Large intestine (tissue), 3 donors: ENCODE results near the gene STAT5A. TPM values are rescaled to one million over a fixed set of nuclear protein-coding genes. Genes with fewer than 3 reads are reported as not detected.
"Not testable (repeated sequence)": the region's sequence is repeated elsewhere in the genome, so short reads cannot be mapped to it uniquely, and the experiment has no call there.

Experiments used
- DNase-seq, 2 donors: peaks; one replicate each; pipeline versions ENCODE4 v3.0.0 to v3.0.0-alpha.2; 2013
- H3K27ac ChIP-seq: one replicate; pipeline ENCODE4 v1.5.1; 2013; ENCODE audit warnings: low read length
- H3K27me3 ChIP-seq: 2 replicates; pipeline ENCODE4 v1.6.1; 2013; ENCODE audit warnings: low read length; ENCODE audit not compliant: control insufficient read depth, insufficient read depth
- H3K36me3 ChIP-seq: 2 replicates; pipeline ENCODE4 v1.6.1; 2013; ENCODE audit warnings: low read length; ENCODE audit not compliant: control insufficient read depth, insufficient read depth
- H3K4me1 ChIP-seq: one replicate; pipeline ENCODE4 v1.6.1; 2013; ENCODE audit warnings: low read length; ENCODE audit not compliant: control insufficient read depth, insufficient read depth
- H3K4me3 ChIP-seq: one replicate; pipeline ENCODE4 v1.5.1; 2013; ENCODE audit warnings: low read length
- H3K9me3 ChIP-seq: one replicate; pipeline ENCODE4 v1.6.1; 2013; ENCODE audit warnings: mild to moderate bottlenecking, low read depth, low read length, moderate library complexity; ENCODE audit not compliant: control insufficient read depth
- WGBS: methylation state at CpG from one replicate; pipeline ENCODE4 v1.1.5; 2013; ENCODE audit warnings: low lambda C conversion rate; ENCODE audit not compliant: insufficient coverage; 5-methylcytosine and 5-hydroxymethylcytosine counted together
- polyA plus RNA-seq: library from polyadenylated mRNA; unstranded; fragments of 120-200 nt; gene quantifications from one replicate; pipeline ENCODE4 v1.2.1, GENCODE V29; 2013

STAT5A gene
- polyA plus RNA-seq, 1 donor = 14.2 TPM

- H3K27ac ChIP-seq = no peak overlapping the region
- H3K27me3 ChIP-seq = no peaks in the 10 kb centered on the region
- H3K36me3 ChIP-seq = peaks cover 49% of the 10 kb centered on the region
- H3K9me3 ChIP-seq = no peaks in the 10 kb centered on the region
- no peak for DNase-seq
- no peak overlapping the region for H3K4me3 ChIP-seq
- WGBS = 92% methylated on average over 2 of the region's 8 CpGs
- no peaks in the 10 kb centered on the region for H3K4me1 ChIP-seq
Observed at GRCh38 chr17:42346481-42346880, 58.2 kb downstream of the STAT5A start.

GRCh38 chr17:42347198-42347597 is 58.9 kb downstream of the STAT5A start:
- no peak overlapping the region for H3K27ac ChIP-seq
- peaks cover 42% of the 10 kb centered on the region for H3K36me3 ChIP-seq
- H3K9me3 ChIP-seq = no peaks in the 10 kb centered on the region
- H3K27me3 ChIP-seq = no peaks in the 10 kb centered on the region
- DNase-seq = no peak
- H3K4me3 ChIP-seq = no peak overlapping the region
- no peaks in the 10 kb centered on the region for H3K4me1 ChIP-seq

- Histone ChIP-seq H3K4me1 (no peaks in the 10 kb centered on the region), H3K4me3 (no peak overlapping the region), H3K27me3 (no peaks in the 10 kb centered on the region), H3K27ac (no peak overlapping the region), H3K9me3 (no peaks in the 10 kb centered on the region), H3K36me3 (peaks cover 38% of the 10 kb centered on the region)
- no peak for DNase-seq
- no CpG with 5 or more reads among the region's 3 CpGs for WGBS
Observed at GRCh38 chr17:42347606-42348005, 59.3 kb downstream of the STAT5A start.

- Histone ChIP-seq H3K9me3 (no peaks in the 10 kb centered on the region), H3K27ac (no peak overlapping the region), H3K36me3 (peaks cover 33% of the 10 kb centered on the region), H3K4me1 (no peaks in the 10 kb centered on the region), H3K4me3 (no peak overlapping the region), H3K27me3 (no peaks in the 10 kb centered on the region)
- WGBS = no CpG with 5 or more reads among the region's 3 CpGs
- DNase-seq = no peak
Observed at GRCh38 chr17:42348104-42348503, 59.8 kb downstream of the STAT5A start.

GRCh38 chr17:42354956-42355843 is 66.9 kb downstream of the STAT5A start:
- Histone ChIP-seq H3K27me3 (no peaks in the 10 kb centered on the region), H3K9me3 (no peaks in the 10 kb centered on the region), H3K36me3 (no peaks in the 10 kb centered on the region), H3K4me1 (no peaks in the 10 kb centered on the region), H3K27ac (no peak overlapping the region), H3K4me3 (no peak overlapping the region)
- no peak for DNase-seq
- WGBS = no CpG with 5 or more reads among the region's 3 CpGs

- Histone ChIP-seq H3K27me3 (no peaks in the 10 kb centered on the region), H3K4me1 (peaks cover 10% of the 10 kb centered on the region), H3K4me3 (no peak overlapping the region), H3K9me3 (no peaks in the 10 kb centered on the region), H3K27ac (no peak overlapping the region), H3K36me3 (no peaks in the 10 kb centered on the region)
- DNase-seq = no peak
- WGBS = no CpG with 5 or more reads among the region's 1 CpG
Observed at GRCh38 chr17:42358434-42358833, 70.1 kb downstream of the STAT5A start.

GRCh38 chr17:42359133-42359532 is 70.8 kb downstream of the STAT5A start:
- WGBS = 100% methylated on average over 1 of the region's 7 CpGs
- H3K27me3 ChIP-seq = no peaks in the 10 kb centered on the region
- H3K4me3 ChIP-seq = no peak overlapping the region
- H3K36me3 ChIP-seq = peaks cover 3% of the 10 kb centered on the region
- no peak for DNase-seq
- no peak overlapping the region for H3K27ac ChIP-seq
- peaks cover 10% of the 10 kb centered on the region for H3K4me1 ChIP-seq
- no peaks in the 10 kb centered on the region for H3K9me3 ChIP-seq

- H3K27ac ChIP-seq, H3K36me3 ChIP-seq, H3K4me1 ChIP-seq, H3K4me3 ChIP-seq, DNase-seq, H3K9me3 ChIP-seq, H3K27me3 ChIP-seq: not testable (repeated sequence)
- no CpG with 5 or more reads among the region's 2 CpGs for WGBS
Observed at GRCh38 chr17:42360388-42360787, 72.1 kb downstream of the STAT5A start.

Other genes starting within 250 kb of the STAT5A start
- gene C17orf113, start 237.9 kb upstream of the STAT5A start, polyA plus RNA-seq = 2.4 TPM
- 1.4 TPM for gene ZNF385C, start 190.0 kb upstream of the STAT5A start, polyA plus RNA-seq
- 11.8 TPM for gene DHX58, start 175.8 kb upstream of the STAT5A start, polyA plus RNA-seq
- 49.1 TPM for gene KAT2A, start 167.1 kb upstream of the STAT5A start, polyA plus RNA-seq
- 0.40 TPM for gene HSPB9, start 165.7 kb upstream of the STAT5A start, polyA plus RNA-seq
- gene RAB5C, start 133.5 kb upstream of the STAT5A start, polyA plus RNA-seq = 182 TPM
- 0.36 TPM for gene KCNH4, start 107.4 kb upstream of the STAT5A start, polyA plus RNA-seq
- 0.13 TPM for gene HCRT, start 103.0 kb upstream of the STAT5A start, polyA plus RNA-seq
- 30.1 TPM for gene GHDC, start 94.0 kb upstream of the STAT5A start, polyA plus RNA-seq
- 57.7 TPM for gene STAT5B, start 12.1 kb upstream of the STAT5A start, polyA plus RNA-seq
- 193 TPM for gene STAT3, start 99.9 kb downstream of the STAT5A start, polyA plus RNA-seq
- gene CAVIN1, start 134.8 kb downstream of the STAT5A start, polyA plus RNA-seq = 71.0 TPM
- 114 TPM for gene ATP6V0A1, start 170.4 kb downstream of the STAT5A start, polyA plus RNA-seq
- gene NAGLU, start 247.7 kb downstream of the STAT5A start, polyA plus RNA-seq = 32.9 TPM